Loucy (cell line): Measurements from ENCODE around the gene DGCR6L.
"Not testable (repeated sequence)": the region's sequence is repeated elsewhere in the genome, so short reads cannot be mapped to it uniquely, and the experiment has no call there.

Source experiments
- H2AFZ ChIP-seq: fragments of 200-600 bp; sonication (generic); 2 replicates; pipeline ENCODE4 v1.6.0; 2016; ENCODE audit warnings: antibody characterized with exemption, mild to moderate bottlenecking, low read length, moderate library complexity
- H3F3A ChIP-seq: fragments of 200-600 bp; 2 replicates; pipeline ENCODE4 v1.6.0; 2016; ENCODE audit warnings: antibody characterized with exemption, low read depth, mild to moderate bottlenecking
- H3K27me3 ChIP-seq: fragments of 200-600 bp; sonication (generic); 2 replicates; pipeline ENCODE4 v1.6.1; 2014; ENCODE audit warnings: low read length, mild to moderate bottlenecking; ENCODE audit not compliant: insufficient read depth, poor library complexity, severe bottlenecking
- H3K36me3 ChIP-seq: fragments of 200-600 bp; sonication (generic); 2 replicates; pipeline ENCODE4 v1.6.1; 2016; ENCODE audit warnings: low read length; ENCODE audit not compliant: insufficient read depth
- H3K4me1 ChIP-seq: fragments of 200-600 bp; sonication (generic); 2 replicates; pipeline ENCODE4 v1.5.1; 2014; ENCODE audit warnings: low read length, mild to moderate bottlenecking; ENCODE audit not compliant: insufficient read depth, poor library complexity, severe bottlenecking
- H3K4me2 ChIP-seq: fragments of 200-600 bp; sonication (generic); 2 replicates; pipeline ENCODE4 v1.6.0; 2014; ENCODE audit warnings: antibody characterized with exemption, low read length, low read depth, mild to moderate bottlenecking; ENCODE audit not compliant: poor library complexity, severe bottlenecking
- H3K4me3 ChIP-seq: fragments of 200-600 bp; sonication (generic); 2 replicates; pipeline ENCODE4 v1.5.1; 2014; ENCODE audit warnings: low read length, mild to moderate bottlenecking, mixed read lengths; ENCODE audit not compliant: poor library complexity, severe bottlenecking
- H3K79me2 ChIP-seq: fragments of 200-600 bp; sonication (generic); 2 replicates; pipeline ENCODE4 v1.6.1; 2014; ENCODE audit warnings: low read length; ENCODE audit not compliant: insufficient read depth
- H3K9ac ChIP-seq: fragments of 200-600 bp; sonication (generic); 2 replicates; pipeline ENCODE4 v1.6.0; 2014; ENCODE audit warnings: mild to moderate bottlenecking, low read depth, low read length, moderate library complexity; ENCODE audit not compliant: poor library complexity, severe bottlenecking
- H3K9me2 ChIP-seq: fragments of 200-600 bp; sonication (generic); replicated peaks from 2 replicates; pipeline ENCODE4 v1.6.1; 2016; ENCODE audit warnings: low read depth, low read length, mixed read lengths
- H3K9me3 ChIP-seq: fragments of 200-600 bp; sonication (generic); 2 replicates; pipeline ENCODE4 v1.6.1; 2014; ENCODE audit warnings: mild to moderate bottlenecking, antibody characterized with exemption, low read length, low read depth; ENCODE audit not compliant: insufficient read depth
- H4K20me1 ChIP-seq: fragments of 200-600 bp; sonication (generic); 2 replicates; pipeline ENCODE4 v1.6.0; 2014; ENCODE audit warnings: antibody characterized with exemption, low read length, mild to moderate bottlenecking; ENCODE audit not compliant: insufficient read depth, poor library complexity, severe bottlenecking
- CTCF ChIP-seq: fragments of 200-600 bp; sonication (generic); conservative IDR thresholded peaks from 2 replicates; pipeline ENCODE4 v1.5.1; 2014; ENCODE audit warnings: mild to moderate bottlenecking, antibody characterized with exemption, low read length
- EZH2phosphoT487 ChIP-seq: fragments of 200-600 bp; IDR thresholded peaks from 2 replicates; pipeline ENCODE4 v1.6.1; 2018; ENCODE audit warnings: antibody characterized with exemption, mild to moderate bottlenecking, moderate library complexity, borderline replicate concordance

Gene DGCR6L

GRCh38 chr22:20307448-20308447 lies 12.1 kb downstream of the DGCR6L start:
- H3F3A ChIP-seq, H3K9ac ChIP-seq, H3K4me3 ChIP-seq, H3K36me3 ChIP-seq, H3K9me3 ChIP-seq, H3K79me2 ChIP-seq, H4K20me1 ChIP-seq, H3K9me2 ChIP-seq, H3K4me2 ChIP-seq, H2AFZ ChIP-seq, H3K27me3 ChIP-seq: not testable (repeated sequence)
- peaks cover 11% of the 10 kb centered on the region for H3K4me1 ChIP-seq

- H3K4me2 ChIP-seq = peak overlapping the region; percentile 54
- H3K4me3 ChIP-seq, H3K27me3 ChIP-seq, H3K36me3 ChIP-seq, H3K9me3 ChIP-seq, H2AFZ ChIP-seq, H4K20me1 ChIP-seq, H3K9me2 ChIP-seq, H3K79me2 ChIP-seq, H3F3A ChIP-seq: not testable (repeated sequence)
- H3K4me1 ChIP-seq = peaks cover 11% of the 10 kb centered on the region
- H3K9ac ChIP-seq = peak overlapping the region; percentile 59
These were observed 13.0 kb downstream of the DGCR6L start for GRCh38 chr22:20306646-20307447.

- Histone ChIP-seq H4K20me1 (no peaks in the 10 kb centered on the region), H3F3A (no peaks in the 10 kb centered on the region), H3K4me2 (peak overlapping the region; percentile 54), H3K9me3 (no peaks in the 10 kb centered on the region), H3K9ac (peak overlapping the region; percentile 59), H3K4me3 (peak overlapping the region; percentile 40), H3K9me2 (no peaks in the 10 kb centered on the region), H2AFZ (peak overlapping the region; percentile 76; the same call in 1 of the 2 replicates), H3K79me2 (no peaks in the 10 kb centered on the region), H3K36me3 (no peaks in the 10 kb centered on the region), H3K27me3 (no peaks in the 10 kb centered on the region), H3K4me1 (peaks cover 11% of the 10 kb centered on the region)
- TF ChIP-seq EZH2phosphoT487 (no peak), CTCF (no peak)
These were observed 13.8 kb downstream of the DGCR6L start for GRCh38 chr22:20305894-20306645.

GRCh38 chr22:20305230-20305893 lies 14.5 kb downstream of the DGCR6L start:
- not testable (repeated sequence) for H3K9me2 ChIP-seq, H3K79me2 ChIP-seq, H3K36me3 ChIP-seq, H3K9me3 ChIP-seq, H3K27me3 ChIP-seq, H3F3A ChIP-seq, H4K20me1 ChIP-seq, H3K4me3 ChIP-seq
- Histone ChIP-seq H3K4me1 (peaks cover 11% of the 10 kb centered on the region), H3K9ac (peak overlapping the region; percentile 59), H3K4me2 (peak overlapping the region; percentile 54), H2AFZ (peak overlapping the region; percentile 76; the same call in 1 of the 2 replicates)
